Vagina (tissue), 2 donors: ENCODE measurements around the gene SNRPA1. TPM values are rescaled to one million over a fixed set of nuclear protein-coding genes. Genes with fewer than 3 reads are reported as not detected.

Source experiments
- DNase-seq, 2 donors: peaks; one replicate each; pipeline ENCODE4 v3.0.0-alpha.2; 2017; ENCODE audit errors: extremely low spot score in 2 of 2
- H3K27ac ChIP-seq: fragments of 200-600 bp; sonication (generic); one replicate; pipeline ENCODE4 v1.5.1; 2019
- H3K27me3 ChIP-seq: fragments of 200-600 bp; sonication (generic); one replicate; pipeline ENCODE4 v1.5.1; 2019
- H3K36me3 ChIP-seq, 2 donors: fragments of 200-600 bp; sonication (generic); one replicate each; pipeline ENCODE4 v1.5.1; 2017 to 2019
- H3K4me1 ChIP-seq: fragments of 200-600 bp; sonication (generic); one replicate; pipeline ENCODE4 v1.5.1; 2019
- H3K4me3 ChIP-seq, 2 donors: fragments of 200-600 bp; sonication (generic); 1 replicate in 1 of 2; 2 replicates in 1 of 2; pipeline ENCODE4 v1.5.1; 2016 to 2019
- H3K9me3 ChIP-seq: fragments of 200-600 bp; sonication (generic); one replicate; pipeline ENCODE4 v1.5.1; 2019
- POLR2A ChIP-seq, 2 donors: fragments of 450-650 bp; IDR thresholded peaks; one replicate each; pipeline ENCODE4 v1.6.1; 2017; ENCODE audit warnings: antibody characterized with exemption in 2 of 2, mild to moderate bottlenecking in 2 of 2, moderate library complexity in 2 of 2
- POLR2AphosphoS5 ChIP-seq, 2 donors: sonication (generic); formaldehyde crosslinking; IDR thresholded peaks; one replicate each; pipeline ENCODE4 v1.9.0; 2017; ENCODE audit warnings: antibody characterized with exemption in 2 of 2, mild to moderate bottlenecking in 2 of 2, low read depth in 1 of 2; ENCODE audit not compliant: insufficient read depth in 1 of 2
- intact Hi-C: fragments of 100-400 bp; cut with DNase I; formaldehyde crosslinking; loops from one replicate; pipeline ENCODE4 v1.15.1; 2023
- total RNA-seq: library from RNA; depleted of rRNA; stranded (reverse); fragments of >200 nt; gene quantifications from one replicate; pipeline ENCODE4 v1.2.3, GENCODE V29; 2016
- TF ChIP-seq, protein P1 (sequence below), 3 experiments: fragments of 450-650 bp in 2 of 3; fragments of 200-600 bp in 1 of 3; sonication (generic) in 1 of 3; IDR thresholded peaks; one replicate each; pipeline ENCODE4 v1.5.1; 2017 to 2019; ENCODE audit warnings: antibody characterized with exemption in 3 of 3, mild to moderate bottlenecking in 2 of 3, moderate library complexity in 2 of 3

The SNRPA1 gene
- total RNA-seq, 1 donor from 2014 or later = 30.7 TPM

GRCh38 chr15:101323793-101324523 lies 28.9 kb upstream of the SNRPA1 start:
- Histone ChIP-seq H3K27ac (no peak overlapping the region), H3K9me3 (no peaks in the 10 kb centered on the region), H3K27me3 (no peaks in the 10 kb centered on the region), H3K4me1 (no peaks in the 10 kb centered on the region), H3K36me3 (no peaks in the 10 kb centered on the region), H3K4me3 (no peak overlapping the region)
- intact Hi-C loops = no loop called here
- no peak for DNase-seq
- TF ChIP-seq POLR2AphosphoS5 (IDR thresholded peaks at IDR 0.05; ENCODE audit: insufficient read depth in 1 of 2, low read depth in 1 of 2) (no peak), POLR2A (IDR thresholded peaks at IDR 0.05) (no peak)
- TF ChIP-seq, protein P1, sequence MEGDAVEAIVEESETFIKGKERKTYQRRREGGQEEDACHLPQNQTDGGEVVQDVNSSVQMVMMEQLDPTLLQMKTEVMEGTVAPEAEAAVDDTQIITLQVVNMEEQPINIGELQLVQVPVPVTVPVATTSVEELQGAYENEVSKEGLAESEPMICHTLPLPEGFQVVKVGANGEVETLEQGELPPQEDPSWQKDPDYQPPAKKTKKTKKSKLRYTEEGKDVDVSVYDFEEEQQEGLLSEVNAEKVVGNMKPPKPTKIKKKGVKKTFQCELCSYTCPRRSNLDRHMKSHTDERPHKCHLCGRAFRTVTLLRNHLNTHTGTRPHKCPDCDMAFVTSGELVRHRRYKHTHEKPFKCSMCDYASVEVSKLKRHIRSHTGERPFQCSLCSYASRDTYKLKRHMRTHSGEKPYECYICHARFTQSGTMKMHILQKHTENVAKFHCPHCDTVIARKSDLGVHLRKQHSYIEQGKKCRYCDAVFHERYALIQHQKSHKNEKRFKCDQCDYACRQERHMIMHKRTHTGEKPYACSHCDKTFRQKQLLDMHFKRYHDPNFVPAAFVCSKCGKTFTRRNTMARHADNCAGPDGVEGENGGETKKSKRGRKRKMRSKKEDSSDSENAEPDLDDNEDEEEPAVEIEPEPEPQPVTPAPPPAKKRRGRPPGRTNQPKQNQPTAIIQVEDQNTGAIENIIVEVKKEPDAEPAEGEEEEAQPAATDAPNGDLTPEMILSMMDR (IDR thresholded peaks at IDR 0.05) = no peak

- Histone ChIP-seq H3K27me3 (no peaks in the 10 kb centered on the region), H3K27ac (no peak overlapping the region), H3K4me3 (no peak overlapping the region), H3K36me3 (no peaks in the 10 kb centered on the region), H3K4me1 (no peaks in the 10 kb centered on the region), H3K9me3 (no peaks in the 10 kb centered on the region)
- intact Hi-C loops = no loop called here
- TF ChIP-seq POLR2A (IDR thresholded peaks at IDR 0.05) = no peak
- TF ChIP-seq, protein P1 (IDR thresholded peaks at IDR 0.05) = no peak
- no peak for DNase-seq
These were observed 27.9 kb upstream of the SNRPA1 start for GRCh38 chr15:101322854-101323477.

DNA sequence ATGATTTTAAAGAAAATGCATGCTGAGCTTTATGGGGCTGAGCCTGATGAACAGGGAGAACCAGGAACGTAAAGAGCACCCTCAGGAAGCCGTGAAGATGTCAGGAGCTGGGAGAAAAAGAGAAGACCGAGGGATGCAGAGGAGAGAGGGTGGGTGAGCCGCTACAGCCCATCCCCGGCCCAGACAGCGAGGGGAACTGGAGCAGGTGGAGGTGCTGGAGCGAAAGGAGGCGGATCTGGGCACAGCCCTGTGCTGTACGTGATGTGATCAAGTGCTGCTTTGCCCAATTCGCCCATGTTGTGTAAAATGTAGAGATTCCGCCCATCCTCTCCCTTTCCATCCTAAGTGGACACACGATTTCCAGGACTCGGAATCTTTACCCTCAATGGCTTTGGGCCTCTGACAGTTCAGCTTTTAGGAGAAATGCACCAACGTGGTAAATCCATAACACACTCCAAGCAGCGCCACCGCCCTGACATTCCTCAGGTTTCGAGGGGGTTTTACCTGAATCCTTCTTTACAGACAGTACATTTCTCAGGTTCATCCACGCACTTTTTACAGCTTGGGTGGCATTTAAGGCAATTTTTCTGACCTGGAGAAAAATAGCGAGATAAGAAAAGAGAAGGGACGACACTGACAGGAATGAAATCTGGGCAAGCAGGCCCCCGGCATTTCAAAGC lies 27.1 kb upstream of the SNRPA1 start:
- no peak for TF ChIP-seq POLR2AphosphoS5 (IDR thresholded peaks at IDR 0.05; ENCODE audit: insufficient read depth in 1 of 2, low read depth in 1 of 2)
- TF ChIP-seq, protein P1 (IDR thresholded peaks at IDR 0.05) = no peak
- no peak for TF ChIP-seq POLR2A (IDR thresholded peaks at IDR 0.05)
- Histone ChIP-seq H3K9me3 (no peaks in the 10 kb centered on the region), H3K4me3 (no peak overlapping the region), H3K27me3 (no peaks in the 10 kb centered on the region), H3K36me3 (no peaks in the 10 kb centered on the region), H3K27ac (no peak overlapping the region), H3K4me1 (no peaks in the 10 kb centered on the region)
- intact Hi-C loops = no loop called here
- no peak for DNase-seq

DNA sequence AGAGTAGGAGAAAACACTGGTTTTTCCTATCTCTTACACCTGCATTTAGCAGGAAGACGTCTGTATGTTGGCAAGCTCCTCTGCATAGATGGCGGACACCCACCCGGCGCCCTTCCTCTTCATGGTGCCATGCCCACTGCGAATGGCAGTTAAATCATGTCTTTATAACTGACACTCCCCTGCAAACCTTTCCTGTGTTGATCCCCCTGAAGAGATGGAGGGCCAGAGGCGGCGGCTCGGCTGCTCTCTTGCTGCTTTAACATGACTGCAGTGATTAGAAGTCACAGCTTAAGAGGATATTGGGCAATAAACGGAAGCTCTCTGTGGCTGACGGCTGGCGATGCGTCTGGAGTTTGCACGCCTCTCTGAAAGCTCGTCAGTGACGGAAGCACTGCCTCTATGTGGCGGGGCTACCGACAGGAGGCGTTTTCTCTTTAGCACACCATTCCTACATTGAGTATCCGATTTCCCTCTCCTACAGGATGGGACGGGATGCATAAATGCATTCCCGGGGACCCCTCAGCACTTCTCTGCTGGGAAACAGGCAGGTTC lies 25.5 kb upstream of the SNRPA1 start:
- TF ChIP-seq, protein P1 (IDR thresholded peaks at IDR 0.05) = peak in 1 of 3 experiments; percentile 14
- no peak for TF ChIP-seq POLR2A (IDR thresholded peaks at IDR 0.05)
- Histone ChIP-seq H3K4me1 (no peaks in the 10 kb centered on the region), H3K27me3 (no peaks in the 10 kb centered on the region), H3K9me3 (no peaks in the 10 kb centered on the region), H3K36me3 (no peaks in the 10 kb centered on the region), H3K27ac (no peak overlapping the region), H3K4me3 (no peak overlapping the region)
- intact Hi-C loops = no loop called here
- no peak for DNase-seq
